H1 (cell line): ENCODE results near the gene ACSL6. TPM values are rescaled to one million over a fixed set of nuclear protein-coding genes. Genes with fewer than 3 reads are reported as not detected.

Experiments used
- SIN3A ChIP-seq, 2 experiments: IDR thresholded peaks in 1 of 2; conservative IDR thresholded peaks in 1 of 2; 2 replicates each; pipeline ENCODE4 v1.6.1; 2011 to 2012; ENCODE audit warnings: low read length in 2 of 2, improper control_type of control experiment in 1 of 2, low read depth in 1 of 2, mild to moderate bottlenecking in 1 of 2
- polyA plus RNA-seq, 7 experiments: library from polyadenylated mRNA; depleted of rRNA in 3 of 7; stranded (reverse) in 5 of 7; unstranded in 2 of 7; fragments of >200 nt in 5 of 7; fragments of 200-250 nt in 2 of 7; gene quantifications; 1 replicate in 5 of 7; 2 replicates in 1 of 7; 4 replicates in 1 of 7; pipeline versions ENCODE4 v1.2.1 to v1.2.3, GENCODE V29; 2011 to 2013; ENCODE audit warnings: missing spikeins in 2 of 7, mixed read lengths in 2 of 7
- total RNA-seq: library from RNA; stranded (reverse); fragmentation: NEBNext Ultra II Directional; extraction: Animal tissue kit (Norgen Biotek cat#: 25700); gene quantifications from 2 replicates; pipeline ENCODE4 v1.2.1, GENCODE V29; 2021
- TF ChIP-seq, protein P1 (sequence below): fragments of 300-600 bp; sonication (generic); IDR thresholded peaks from 2 replicates; pipeline ENCODE4 v1.7.1; 2012; ENCODE audit warnings: low read length, moderate library complexity, mild to moderate bottlenecking, inconsistent platforms; ENCODE audit not compliant: insufficient replicate concordance

ACSL6 gene
- total and polyA plus RNA-seq, 2 of the 8 experiments (the other 6 are each of a cell fraction or from before 2014, with no cell fraction given) = 2.3 to 2.4 TPM

DNA sequence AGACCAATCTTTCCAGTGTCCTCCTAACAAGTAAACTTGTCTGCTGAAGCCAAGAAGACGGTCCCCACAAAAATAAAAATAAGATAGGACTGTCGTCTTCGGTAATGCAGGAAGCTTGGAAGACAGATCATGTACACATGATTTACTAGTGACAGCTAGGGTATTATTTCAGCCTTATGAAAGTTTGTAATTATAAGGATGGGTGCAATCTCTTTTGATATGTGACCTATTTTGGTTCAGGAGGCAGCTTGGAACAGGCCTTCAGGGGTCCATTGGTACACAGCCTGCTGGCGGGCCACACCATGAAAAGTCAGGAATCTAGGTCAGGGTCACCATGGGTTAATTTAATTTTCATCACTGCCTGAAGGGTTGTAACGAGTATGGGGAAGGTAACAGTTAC, 52.3 kb downstream of the ACSL6 start (continued):
- TF ChIP-seq, protein P1, sequence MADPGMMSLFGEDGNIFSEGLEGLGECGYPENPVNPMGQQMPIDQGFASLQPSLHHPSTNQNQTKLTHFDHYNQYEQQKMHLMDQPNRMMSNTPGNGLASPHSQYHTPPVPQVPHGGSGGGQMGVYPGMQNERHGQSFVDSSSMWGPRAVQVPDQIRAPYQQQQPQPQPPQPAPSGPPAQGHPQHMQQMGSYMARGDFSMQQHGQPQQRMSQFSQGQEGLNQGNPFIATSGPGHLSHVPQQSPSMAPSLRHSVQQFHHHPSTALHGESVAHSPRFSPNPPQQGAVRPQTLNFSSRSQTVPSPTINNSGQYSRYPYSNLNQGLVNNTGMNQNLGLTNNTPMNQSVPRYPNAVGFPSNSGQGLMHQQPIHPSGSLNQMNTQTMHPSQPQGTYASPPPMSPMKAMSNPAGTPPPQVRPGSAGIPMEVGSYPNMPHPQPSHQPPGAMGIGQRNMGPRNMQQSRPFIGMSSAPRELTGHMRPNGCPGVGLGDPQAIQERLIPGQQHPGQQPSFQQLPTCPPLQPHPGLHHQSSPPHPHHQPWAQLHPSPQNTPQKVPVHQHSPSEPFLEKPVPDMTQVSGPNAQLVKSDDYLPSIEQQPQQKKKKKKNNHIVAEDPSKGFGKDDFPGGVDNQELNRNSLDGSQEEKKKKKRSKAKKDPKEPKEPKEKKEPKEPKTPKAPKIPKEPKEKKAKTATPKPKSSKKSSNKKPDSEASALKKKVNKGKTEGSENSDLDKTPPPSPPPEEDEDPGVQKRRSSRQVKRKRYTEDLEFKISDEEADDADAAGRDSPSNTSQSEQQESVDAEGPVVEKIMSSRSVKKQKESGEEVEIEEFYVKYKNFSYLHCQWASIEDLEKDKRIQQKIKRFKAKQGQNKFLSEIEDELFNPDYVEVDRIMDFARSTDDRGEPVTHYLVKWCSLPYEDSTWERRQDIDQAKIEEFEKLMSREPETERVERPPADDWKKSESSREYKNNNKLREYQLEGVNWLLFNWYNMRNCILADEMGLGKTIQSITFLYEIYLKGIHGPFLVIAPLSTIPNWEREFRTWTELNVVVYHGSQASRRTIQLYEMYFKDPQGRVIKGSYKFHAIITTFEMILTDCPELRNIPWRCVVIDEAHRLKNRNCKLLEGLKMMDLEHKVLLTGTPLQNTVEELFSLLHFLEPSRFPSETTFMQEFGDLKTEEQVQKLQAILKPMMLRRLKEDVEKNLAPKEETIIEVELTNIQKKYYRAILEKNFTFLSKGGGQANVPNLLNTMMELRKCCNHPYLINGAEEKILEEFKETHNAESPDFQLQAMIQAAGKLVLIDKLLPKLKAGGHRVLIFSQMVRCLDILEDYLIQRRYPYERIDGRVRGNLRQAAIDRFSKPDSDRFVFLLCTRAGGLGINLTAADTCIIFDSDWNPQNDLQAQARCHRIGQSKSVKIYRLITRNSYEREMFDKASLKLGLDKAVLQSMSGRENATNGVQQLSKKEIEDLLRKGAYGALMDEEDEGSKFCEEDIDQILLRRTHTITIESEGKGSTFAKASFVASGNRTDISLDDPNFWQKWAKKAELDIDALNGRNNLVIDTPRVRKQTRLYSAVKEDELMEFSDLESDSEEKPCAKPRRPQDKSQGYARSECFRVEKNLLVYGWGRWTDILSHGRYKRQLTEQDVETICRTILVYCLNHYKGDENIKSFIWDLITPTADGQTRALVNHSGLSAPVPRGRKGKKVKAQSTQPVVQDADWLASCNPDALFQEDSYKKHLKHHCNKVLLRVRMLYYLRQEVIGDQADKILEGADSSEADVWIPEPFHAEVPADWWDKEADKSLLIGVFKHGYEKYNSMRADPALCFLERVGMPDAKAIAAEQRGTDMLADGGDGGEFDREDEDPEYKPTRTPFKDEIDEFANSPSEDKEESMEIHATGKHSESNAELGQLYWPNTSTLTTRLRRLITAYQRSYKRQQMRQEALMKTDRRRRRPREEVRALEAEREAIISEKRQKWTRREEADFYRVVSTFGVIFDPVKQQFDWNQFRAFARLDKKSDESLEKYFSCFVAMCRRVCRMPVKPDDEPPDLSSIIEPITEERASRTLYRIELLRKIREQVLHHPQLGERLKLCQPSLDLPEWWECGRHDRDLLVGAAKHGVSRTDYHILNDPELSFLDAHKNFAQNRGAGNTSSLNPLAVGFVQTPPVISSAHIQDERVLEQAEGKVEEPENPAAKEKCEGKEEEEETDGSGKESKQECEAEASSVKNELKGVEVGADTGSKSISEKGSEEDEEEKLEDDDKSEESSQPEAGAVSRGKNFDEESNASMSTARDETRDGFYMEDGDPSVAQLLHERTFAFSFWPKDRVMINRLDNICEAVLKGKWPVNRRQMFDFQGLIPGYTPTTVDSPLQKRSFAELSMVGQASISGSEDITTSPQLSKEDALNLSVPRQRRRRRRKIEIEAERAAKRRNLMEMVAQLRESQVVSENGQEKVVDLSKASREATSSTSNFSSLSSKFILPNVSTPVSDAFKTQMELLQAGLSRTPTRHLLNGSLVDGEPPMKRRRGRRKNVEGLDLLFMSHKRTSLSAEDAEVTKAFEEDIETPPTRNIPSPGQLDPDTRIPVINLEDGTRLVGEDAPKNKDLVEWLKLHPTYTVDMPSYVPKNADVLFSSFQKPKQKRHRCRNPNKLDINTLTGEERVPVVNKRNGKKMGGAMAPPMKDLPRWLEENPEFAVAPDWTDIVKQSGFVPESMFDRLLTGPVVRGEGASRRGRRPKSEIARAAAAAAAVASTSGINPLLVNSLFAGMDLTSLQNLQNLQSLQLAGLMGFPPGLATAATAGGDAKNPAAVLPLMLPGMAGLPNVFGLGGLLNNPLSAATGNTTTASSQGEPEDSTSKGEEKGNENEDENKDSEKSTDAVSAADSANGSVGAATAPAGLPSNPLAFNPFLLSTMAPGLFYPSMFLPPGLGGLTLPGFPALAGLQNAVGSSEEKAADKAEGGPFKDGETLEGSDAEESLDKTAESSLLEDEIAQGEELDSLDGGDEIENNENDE = no peak
- TF ChIP-seq SIN3A (conservative IDR thresholded peaks at IDR 0.05 in 1 of 2, IDR thresholded peaks at IDR 0.05 in 1 of 2; ENCODE audit: low read depth in 1 of 2, low read length in 2 of 2) = no peak
